ENCODE data around the gene TMPRSS4.

The TMPRSS4 gene

GRCh38 chr11:118095493-118095892, 18.6 kb downstream of the TMPRSS4 start:
- Histone ChIP-seq H3K36me3 (ENCODE audit: insufficient read depth, low read length) (no peaks in the 10 kb centered on the region), H3K79me2 (ENCODE audit: control insufficient read depth, insufficient read depth, low read length, unreplicated experiment) (no peaks in the 10 kb centered on the region), H3K4me1 (ENCODE audit: control insufficient read depth, insufficient read depth, low read length, unreplicated experiment) (no peaks in the 10 kb centered on the region), H3K27me3 (ENCODE audit: insufficient read depth, low read length) (peaks cover 37% of the 10 kb centered on the region), H3K27ac (ENCODE audit: low read depth, low read length) (no peak overlapping the region), H2AFZ (ENCODE audit: low read length, unreplicated experiment) (no peak overlapping the region), H3K4me3 (ENCODE audit: low read depth, low read length) (no peak overlapping the region)

- no peaks in the 10 kb centered on the region for H3K79me2 ChIP-seq (ENCODE audit: control insufficient read depth, insufficient read depth, low read length, unreplicated experiment)
- no peak overlapping the region for H2AFZ ChIP-seq (ENCODE audit: low read length, unreplicated experiment)
- H3K4me3 ChIP-seq (ENCODE audit: low read depth, low read length): no peak overlapping the region
- no peaks in the 10 kb centered on the region for H3K4me1 ChIP-seq (ENCODE audit: control insufficient read depth, insufficient read depth, low read length, unreplicated experiment)
- H3K36me3 ChIP-seq (ENCODE audit: insufficient read depth, low read length): no peaks in the 10 kb centered on the region
- no peak overlapping the region for H3K27ac ChIP-seq (ENCODE audit: low read depth, low read length)
- peaks cover 41% of the 10 kb centered on the region for H3K27me3 ChIP-seq (ENCODE audit: insufficient read depth, low read length)
Observed at GRCh38 chr11:118095967-118096367, 19.1 kb downstream of the TMPRSS4 start.

GRCh38 chr11:118098996-118099837, 22.3 kb downstream of the TMPRSS4 start:
- H3K4me1 ChIP-seq (ENCODE audit: control insufficient read depth, insufficient read depth, low read length, unreplicated experiment): no peaks in the 10 kb centered on the region
- no peak overlapping the region for H2AFZ ChIP-seq (ENCODE audit: low read length, unreplicated experiment)
- H3K79me2 ChIP-seq (ENCODE audit: control insufficient read depth, insufficient read depth, low read length, unreplicated experiment): no peaks in the 10 kb centered on the region
- peaks cover 43% of the 10 kb centered on the region for H3K27me3 ChIP-seq (ENCODE audit: insufficient read depth, low read length)
- H3K27ac ChIP-seq (ENCODE audit: low read depth, low read length): no peak overlapping the region
- H3K36me3 ChIP-seq (ENCODE audit: insufficient read depth, low read length): no peaks in the 10 kb centered on the region
- no peak overlapping the region for H3K4me3 ChIP-seq (ENCODE audit: low read depth, low read length)

DNA sequence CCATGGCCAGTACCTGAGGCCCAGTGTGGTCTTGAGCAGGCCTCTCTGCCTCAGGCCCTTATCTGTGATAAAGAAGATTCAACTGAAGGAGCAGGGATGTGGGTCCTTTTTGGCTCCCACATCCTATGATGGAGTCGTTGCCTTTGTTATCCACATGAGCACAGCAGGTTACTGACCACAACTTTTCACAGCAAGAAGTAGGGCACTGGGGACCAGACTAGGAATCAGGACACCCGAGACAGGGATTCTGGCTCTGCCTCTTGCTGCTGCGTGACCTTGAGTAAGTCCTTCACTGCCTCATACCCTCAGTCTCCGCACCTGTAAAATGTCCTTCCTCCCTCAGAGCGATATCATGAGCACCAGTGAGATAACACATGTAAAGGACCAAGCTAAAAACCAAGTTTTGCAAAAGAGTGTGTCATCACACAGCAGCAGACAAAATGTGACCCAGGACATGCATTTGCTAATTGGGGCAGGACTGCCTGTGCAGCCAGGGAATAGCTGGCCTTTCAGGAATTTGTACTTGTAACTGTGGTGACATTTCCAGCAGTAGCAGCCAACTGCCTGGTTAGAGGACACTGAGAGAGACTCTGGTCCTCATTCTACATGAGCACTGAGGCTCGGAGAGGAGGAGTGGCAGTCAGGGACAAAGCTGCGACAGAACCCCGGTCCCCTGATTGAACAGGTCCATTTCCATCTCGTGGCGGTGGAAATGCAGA, 23.1 kb downstream of the TMPRSS4 start:
- Histone ChIP-seq H3K4me1 (ENCODE audit: control insufficient read depth, insufficient read depth, low read length, unreplicated experiment) (no peaks in the 10 kb centered on the region), H3K27ac (ENCODE audit: low read depth, low read length) (no peak overlapping the region), H3K27me3 (ENCODE audit: insufficient read depth, low read length) (peaks cover 40% of the 10 kb centered on the region), H3K36me3 (ENCODE audit: insufficient read depth, low read length) (no peaks in the 10 kb centered on the region), H2AFZ (ENCODE audit: low read length, unreplicated experiment) (no peak overlapping the region), H3K79me2 (ENCODE audit: control insufficient read depth, insufficient read depth, low read length, unreplicated experiment) (no peaks in the 10 kb centered on the region), H3K4me3 (ENCODE audit: low read depth, low read length) (no peak overlapping the region)

GRCh38 chr11:118100691-118101232, 23.9 kb downstream of the TMPRSS4 start:
- Histone ChIP-seq H3K27me3 (ENCODE audit: insufficient read depth, low read length) (peaks cover 34% of the 10 kb centered on the region), H3K4me1 (ENCODE audit: control insufficient read depth, insufficient read depth, low read length, unreplicated experiment) (no peaks in the 10 kb centered on the region), H3K36me3 (ENCODE audit: insufficient read depth, low read length) (no peaks in the 10 kb centered on the region), H3K79me2 (ENCODE audit: control insufficient read depth, insufficient read depth, low read length, unreplicated experiment) (no peaks in the 10 kb centered on the region), H3K27ac (ENCODE audit: low read depth, low read length) (no peak overlapping the region), H3K4me3 (ENCODE audit: low read depth, low read length) (no peak overlapping the region), H2AFZ (ENCODE audit: low read length, unreplicated experiment) (no peak overlapping the region)

DNA sequence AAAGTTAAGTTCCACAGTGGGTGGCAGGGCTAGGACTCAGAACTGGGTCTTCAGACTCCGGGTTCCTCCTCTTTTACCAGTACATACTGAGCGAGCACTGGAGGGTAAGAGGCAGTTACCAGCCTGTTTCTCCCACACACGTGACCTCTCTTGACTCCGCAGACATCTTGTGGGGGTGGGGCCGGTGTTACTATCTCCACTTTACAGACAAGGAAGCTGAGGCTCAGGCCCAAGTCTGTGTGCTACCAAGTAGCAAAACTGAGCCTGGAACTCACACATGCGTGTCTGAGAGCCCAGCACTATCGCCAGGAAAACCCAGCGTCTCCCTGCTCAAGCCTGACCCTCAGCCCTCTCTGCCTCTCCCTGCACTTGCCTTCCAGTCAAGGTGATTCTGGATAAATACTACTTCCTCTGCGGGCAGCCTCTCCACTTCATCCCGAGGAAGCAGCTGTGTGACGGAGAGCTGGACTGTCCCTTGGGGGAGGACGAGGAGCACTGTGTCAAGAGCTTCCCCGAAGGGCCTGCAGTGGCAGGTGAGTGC, 25.9 kb downstream of the TMPRSS4 start:
- peaks cover 25% of the 10 kb centered on the region for H3K27me3 ChIP-seq (ENCODE audit: insufficient read depth, low read length)
- H3K79me2 ChIP-seq (ENCODE audit: control insufficient read depth, insufficient read depth, low read length, unreplicated experiment): no peaks in the 10 kb centered on the region
- H3K36me3 ChIP-seq (ENCODE audit: insufficient read depth, low read length): no peaks in the 10 kb centered on the region
- no peaks in the 10 kb centered on the region for H3K4me1 ChIP-seq (ENCODE audit: control insufficient read depth, insufficient read depth, low read length, unreplicated experiment)
- no peak overlapping the region for H2AFZ ChIP-seq (ENCODE audit: low read length, unreplicated experiment)
- H3K4me3 ChIP-seq (ENCODE audit: low read depth, low read length): no peak overlapping the region
- no peak overlapping the region for H3K27ac ChIP-seq (ENCODE audit: low read depth, low read length)

- Histone ChIP-seq H3K27ac (ENCODE audit: low read depth, low read length) (no peak overlapping the region), H2AFZ (ENCODE audit: low read length, unreplicated experiment) (no peak overlapping the region), H3K27me3 (ENCODE audit: insufficient read depth, low read length) (0 out of 2 replicates have a peak, but pooled peaks cover 18% of the 10 kb centered on the region), H3K4me1 (ENCODE audit: control insufficient read depth, insufficient read depth, low read length, unreplicated experiment) (no peaks in the 10 kb centered on the region), H3K36me3 (ENCODE audit: insufficient read depth, low read length) (no peaks in the 10 kb centered on the region), H3K4me3 (ENCODE audit: low read depth, low read length) (no peak overlapping the region), H3K79me2 (ENCODE audit: control insufficient read depth, insufficient read depth, low read length, unreplicated experiment) (no peaks in the 10 kb centered on the region)
Observed at GRCh38 chr11:118104491-118104890, 27.6 kb downstream of the TMPRSS4 start.

- Histone ChIP-seq H3K4me3 (ENCODE audit: low read depth, low read length) (no peak overlapping the region), H3K4me1 (ENCODE audit: control insufficient read depth, insufficient read depth, low read length, unreplicated experiment) (no peaks in the 10 kb centered on the region)
Observed at GRCh38 chr11:118105657-118106305, 28.9 kb downstream of the TMPRSS4 start.

GRCh38 chr11:118106789-118107335, 30.0 kb downstream of the TMPRSS4 start:
- no peak overlapping the region for H3K4me3 ChIP-seq (ENCODE audit: low read depth, low read length)
- no peaks in the 10 kb centered on the region for H3K4me1 ChIP-seq (ENCODE audit: control insufficient read depth, insufficient read depth, low read length, unreplicated experiment)
- H3K27me3 ChIP-seq (ENCODE audit: insufficient read depth, low read length): 0 out of 2 replicates have a peak, but pooled peaks cover 11% of the 10 kb centered on the region
- H3K79me2 ChIP-seq (ENCODE audit: control insufficient read depth, insufficient read depth, low read length, unreplicated experiment): no peaks in the 10 kb centered on the region
- H2AFZ ChIP-seq (ENCODE audit: low read length, unreplicated experiment): no peak overlapping the region
- H3K36me3 ChIP-seq (ENCODE audit: insufficient read depth, low read length): no peaks in the 10 kb centered on the region
- H3K27ac ChIP-seq (ENCODE audit: low read depth, low read length): no peak overlapping the region

More at GRCh38 chr11:118105657-118106305, 28.9 kb downstream of the TMPRSS4 start:
- Histone ChIP-seq H3K27ac (ENCODE audit: low read depth, low read length) (no peak overlapping the region), H2AFZ (ENCODE audit: low read length, unreplicated experiment) (no peak overlapping the region), H3K27me3 (ENCODE audit: insufficient read depth, low read length) (0 out of 2 replicates have a peak, but pooled peaks cover 12% of the 10 kb centered on the region), H3K36me3 (ENCODE audit: insufficient read depth, low read length) (no peaks in the 10 kb centered on the region), H3K79me2 (ENCODE audit: control insufficient read depth, insufficient read depth, low read length, unreplicated experiment) (no peaks in the 10 kb centered on the region)

DNA sequence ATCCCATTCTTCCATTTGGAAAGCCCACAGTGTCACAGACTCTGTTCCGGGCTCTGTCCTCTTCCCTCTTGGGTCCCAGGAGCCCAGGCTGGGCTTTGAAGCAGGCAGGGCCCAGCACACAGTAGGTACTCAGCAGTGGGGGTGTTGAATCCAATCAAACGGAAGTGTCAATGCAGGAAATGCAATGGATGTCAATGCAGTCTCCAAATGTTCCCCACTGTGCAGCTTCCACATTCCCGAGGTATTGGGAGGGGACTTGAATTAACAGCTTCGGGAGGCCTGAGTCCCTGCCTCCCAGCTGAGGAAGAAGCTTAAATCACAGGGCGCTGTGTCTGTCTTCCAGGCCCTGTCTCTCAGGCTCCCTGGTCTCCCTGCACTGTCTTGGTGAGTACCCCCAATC, 31.6 kb downstream of the TMPRSS4 start:
- Histone ChIP-seq H2AFZ (ENCODE audit: low read length, unreplicated experiment) (no peak overlapping the region), H3K4me3 (ENCODE audit: low read depth, low read length) (no peak overlapping the region), H3K27me3 (ENCODE audit: insufficient read depth, low read length) (0 out of 2 replicates have a peak, but pooled peaks cover 11% of the 10 kb centered on the region), H3K4me1 (ENCODE audit: control insufficient read depth, insufficient read depth, low read length, unreplicated experiment) (no peaks in the 10 kb centered on the region), H3K36me3 (ENCODE audit: insufficient read depth, low read length) (no peaks in the 10 kb centered on the region), H3K27ac (ENCODE audit: low read depth, low read length) (no peak overlapping the region), H3K79me2 (ENCODE audit: control insufficient read depth, insufficient read depth, low read length, unreplicated experiment) (no peaks in the 10 kb centered on the region)
